GM10248 (cell line): ENCODE measurements around the gene RAD51.

Source experiments
- CTCF ChIA-PET: fragments of 300-600 bp; sonication (Branson Sonifier 250); formaldehyde crosslinking; extraction: SDS; loops from one replicate; lab custom pipeline; 2021; ENCODE audit warnings: antibody characterized with exemption; lab: Yijun Ruan, JAX
- POLR2A ChIA-PET: fragments of 350-650 bp; sonication (Branson Sonifier 250); formaldehyde crosslinking; extraction: SDS; loops from one replicate; lab custom pipeline; 2020; ENCODE audit warnings: antibody characterized with exemption; lab: Yijun Ruan, JAX
- DNase-seq: peaks from one replicate; pipeline ENCODE4 v3.0.0; 2012; ENCODE audit errors: extremely low spot score
- CTCF ChIP-seq: IDR thresholded peaks from 2 replicates; pipeline ENCODE4 v1.5.1; 2012; ENCODE audit warnings: mild to moderate bottlenecking, low read depth; ENCODE audit errors: extremely low read depth, missing control alignments, control extremely low read depth

Gene RAD51

GRCh38 chr15:40714144-40714543 is 19.2 kb downstream of the RAD51 start:
- CTCF ChIA-PET: interaction anchor here (0.7 to 1.5 kb wide), 3 partner anchors 9 to 13 kb away, joined by 3 to 4 read pairs (median 3); no protein-coding TSS in a partner anchor

GRCh38 chr15:40716165-40716564 is 21.2 kb downstream of the RAD51 start:
- DNase-seq: no peak
- no peak for TF ChIP-seq CTCF
- ChIA-PET POLR2A (no interaction called here), CTCF (no interaction called here)

More at GRCh38 chr15:40714144-40714543, 19.2 kb downstream of the RAD51 start:
- DNase-seq: no peak
- TF ChIP-seq CTCF: no peak
- POLR2A ChIA-PET: no interaction called here

GRCh38 chr15:40721701-40722100 is 26.7 kb downstream of the RAD51 start:
- ChIA-PET CTCF (no interaction called here), POLR2A (no interaction called here)
- no peak for DNase-seq
- no peak for TF ChIP-seq CTCF

- DNase-seq: no peak
- POLR2A ChIA-PET: no interaction called here
- TF ChIP-seq CTCF: no peak
- CTCF ChIA-PET: interaction anchor here (1.3 to 2.4 kb wide), 2 partner anchors 25 to 60 kb away, joined by 3 to 7 read pairs; no protein-coding TSS in a partner anchor
Observed at GRCh38 chr15:40722354-40722753, 27.4 kb downstream of the RAD51 start.

- DNase-seq: no peak
- POLR2A ChIA-PET: interaction anchor here (0.6 kb wide), 1 partner anchor 397 kb away, joined by 5 read pairs; no protein-coding TSS in a partner anchor
- CTCF ChIA-PET: interaction anchor here (1.3 to 2.4 kb wide), 2 partner anchors 25 to 60 kb away, joined by 3 to 7 read pairs; no protein-coding TSS in a partner anchor
- TF ChIP-seq CTCF: no peak
Observed at GRCh38 chr15:40722934-40723333, 28.0 kb downstream of the RAD51 start.

GRCh38 chr15:40723919-40724318 is 28.9 kb downstream of the RAD51 start:
- POLR2A ChIA-PET: interaction anchor here (0.5 kb wide), 1 partner anchor 134 kb away, joined by 3 read pairs; no protein-coding TSS in a partner anchor
- TF ChIP-seq CTCF: no peak
- CTCF ChIA-PET: interaction anchor here (0.8 to 2.4 kb wide), 4 partner anchors 16 to 59 kb away, joined by 3 to 7 read pairs (median 5); no protein-coding TSS in a partner anchor
- DNase-seq: no peak
